Measurements from ENCODE around the gene EIF6. TPM values are rescaled to one million over a fixed set of nuclear protein-coding genes. Genes with fewer than 3 reads are reported as not detected.

Gene EIF6
- total and polyA plus RNA-seq, 2 experiments from 2014 or later = 149 to 215 TPM

DNA sequence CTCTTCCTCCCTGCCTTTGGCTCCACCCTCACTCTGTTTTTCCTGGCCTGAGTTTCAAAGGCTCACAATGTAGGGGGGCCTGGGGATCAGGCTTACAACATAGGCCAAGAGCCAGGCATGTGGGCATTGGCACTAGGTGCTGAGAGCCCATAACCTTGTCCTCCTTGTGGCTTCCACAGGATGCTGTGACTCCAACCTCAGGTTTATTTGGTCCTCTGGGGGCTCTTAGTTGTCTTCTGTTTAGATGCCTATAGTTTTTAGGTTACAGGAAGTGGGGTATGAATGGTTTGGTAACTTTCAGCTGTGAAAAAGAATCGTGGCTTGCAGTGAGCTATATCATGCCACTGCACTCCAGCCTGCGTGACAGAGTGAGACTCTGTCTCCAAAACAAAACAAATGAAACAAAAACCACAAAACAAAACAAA is 32.5 kb downstream of the EIF6 start:
- peaks cover 2% of the 10 kb centered on the region; the same call in 1 of the 2 replicates for H3K9me2 ChIP-seq (ENCODE audit: insufficient read depth)
- DNase-seq (ENCODE audit: low spot score) = no peak
- no peak overlapping the region for H3K27ac Mint-ChIP-seq

DNA sequence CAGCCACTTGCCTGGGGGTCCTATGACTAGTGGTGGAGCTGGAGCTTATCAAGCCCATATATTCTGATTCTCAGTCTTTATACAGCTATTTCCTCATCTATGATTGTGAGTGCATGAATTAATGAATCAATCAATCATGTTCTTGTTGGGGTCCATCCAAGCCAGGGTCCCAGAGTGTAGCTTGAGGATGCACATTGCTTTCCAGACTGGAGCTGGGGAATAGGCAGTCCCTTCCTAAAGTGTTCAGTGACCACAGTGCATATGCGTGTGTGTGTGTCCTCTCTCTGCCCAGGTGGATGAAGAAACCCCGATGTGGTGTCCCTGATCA is 33.0 kb downstream of the EIF6 start:
- Mint-ChIP-seq H3K4me3 (no peak overlapping the region), H3K4me1 (peaks cover 20% of the 10 kb centered on the region), H3K36me3 (ENCODE audit: low read depth) (no peaks in the 10 kb centered on the region), H3K9me3 (no peaks in the 10 kb centered on the region), H3K27me3 (ENCODE audit: insufficient read depth, low read depth, poor library complexity) (peaks cover 6% of the 10 kb centered on the region), H3K27ac (no peak overlapping the region)
- Histone ChIP-seq H3K4me1 (ENCODE audit: insufficient read depth) (0 out of 2 replicates have a peak, but pooled peaks cover 7% of the 10 kb centered on the region), H4K20me1 (replicated peaks; ENCODE audit: insufficient read depth) (no peaks in the 10 kb centered on the region), H3K79me2 (replicated peaks; ENCODE audit: insufficient read depth) (no peaks in the 10 kb centered on the region), H3F3A (replicated peaks; ENCODE audit: low read depth) (0 out of 2 replicates have a peak, but pooled peaks cover 5% of the 10 kb centered on the region), H3K4me3 (no peak overlapping the region), H3K36me3 (ENCODE audit: insufficient read depth) (no peaks in the 10 kb centered on the region), H3K4me2 (no peak overlapping the region), H3K9me2 (ENCODE audit: insufficient read depth) (peaks cover 2% of the 10 kb centered on the region; the same call in 1 of the 2 replicates), H3K27me3 (ENCODE audit: insufficient read depth) (no peaks in the 10 kb centered on the region), H2AFZ (no peak overlapping the region), H3K27ac (ENCODE audit: low read depth) (no peak overlapping the region)
- no peak for DNase-seq (ENCODE audit: low spot score)
- ATAC-seq = no peak
- TF ChIP-seq, protein P1, sequence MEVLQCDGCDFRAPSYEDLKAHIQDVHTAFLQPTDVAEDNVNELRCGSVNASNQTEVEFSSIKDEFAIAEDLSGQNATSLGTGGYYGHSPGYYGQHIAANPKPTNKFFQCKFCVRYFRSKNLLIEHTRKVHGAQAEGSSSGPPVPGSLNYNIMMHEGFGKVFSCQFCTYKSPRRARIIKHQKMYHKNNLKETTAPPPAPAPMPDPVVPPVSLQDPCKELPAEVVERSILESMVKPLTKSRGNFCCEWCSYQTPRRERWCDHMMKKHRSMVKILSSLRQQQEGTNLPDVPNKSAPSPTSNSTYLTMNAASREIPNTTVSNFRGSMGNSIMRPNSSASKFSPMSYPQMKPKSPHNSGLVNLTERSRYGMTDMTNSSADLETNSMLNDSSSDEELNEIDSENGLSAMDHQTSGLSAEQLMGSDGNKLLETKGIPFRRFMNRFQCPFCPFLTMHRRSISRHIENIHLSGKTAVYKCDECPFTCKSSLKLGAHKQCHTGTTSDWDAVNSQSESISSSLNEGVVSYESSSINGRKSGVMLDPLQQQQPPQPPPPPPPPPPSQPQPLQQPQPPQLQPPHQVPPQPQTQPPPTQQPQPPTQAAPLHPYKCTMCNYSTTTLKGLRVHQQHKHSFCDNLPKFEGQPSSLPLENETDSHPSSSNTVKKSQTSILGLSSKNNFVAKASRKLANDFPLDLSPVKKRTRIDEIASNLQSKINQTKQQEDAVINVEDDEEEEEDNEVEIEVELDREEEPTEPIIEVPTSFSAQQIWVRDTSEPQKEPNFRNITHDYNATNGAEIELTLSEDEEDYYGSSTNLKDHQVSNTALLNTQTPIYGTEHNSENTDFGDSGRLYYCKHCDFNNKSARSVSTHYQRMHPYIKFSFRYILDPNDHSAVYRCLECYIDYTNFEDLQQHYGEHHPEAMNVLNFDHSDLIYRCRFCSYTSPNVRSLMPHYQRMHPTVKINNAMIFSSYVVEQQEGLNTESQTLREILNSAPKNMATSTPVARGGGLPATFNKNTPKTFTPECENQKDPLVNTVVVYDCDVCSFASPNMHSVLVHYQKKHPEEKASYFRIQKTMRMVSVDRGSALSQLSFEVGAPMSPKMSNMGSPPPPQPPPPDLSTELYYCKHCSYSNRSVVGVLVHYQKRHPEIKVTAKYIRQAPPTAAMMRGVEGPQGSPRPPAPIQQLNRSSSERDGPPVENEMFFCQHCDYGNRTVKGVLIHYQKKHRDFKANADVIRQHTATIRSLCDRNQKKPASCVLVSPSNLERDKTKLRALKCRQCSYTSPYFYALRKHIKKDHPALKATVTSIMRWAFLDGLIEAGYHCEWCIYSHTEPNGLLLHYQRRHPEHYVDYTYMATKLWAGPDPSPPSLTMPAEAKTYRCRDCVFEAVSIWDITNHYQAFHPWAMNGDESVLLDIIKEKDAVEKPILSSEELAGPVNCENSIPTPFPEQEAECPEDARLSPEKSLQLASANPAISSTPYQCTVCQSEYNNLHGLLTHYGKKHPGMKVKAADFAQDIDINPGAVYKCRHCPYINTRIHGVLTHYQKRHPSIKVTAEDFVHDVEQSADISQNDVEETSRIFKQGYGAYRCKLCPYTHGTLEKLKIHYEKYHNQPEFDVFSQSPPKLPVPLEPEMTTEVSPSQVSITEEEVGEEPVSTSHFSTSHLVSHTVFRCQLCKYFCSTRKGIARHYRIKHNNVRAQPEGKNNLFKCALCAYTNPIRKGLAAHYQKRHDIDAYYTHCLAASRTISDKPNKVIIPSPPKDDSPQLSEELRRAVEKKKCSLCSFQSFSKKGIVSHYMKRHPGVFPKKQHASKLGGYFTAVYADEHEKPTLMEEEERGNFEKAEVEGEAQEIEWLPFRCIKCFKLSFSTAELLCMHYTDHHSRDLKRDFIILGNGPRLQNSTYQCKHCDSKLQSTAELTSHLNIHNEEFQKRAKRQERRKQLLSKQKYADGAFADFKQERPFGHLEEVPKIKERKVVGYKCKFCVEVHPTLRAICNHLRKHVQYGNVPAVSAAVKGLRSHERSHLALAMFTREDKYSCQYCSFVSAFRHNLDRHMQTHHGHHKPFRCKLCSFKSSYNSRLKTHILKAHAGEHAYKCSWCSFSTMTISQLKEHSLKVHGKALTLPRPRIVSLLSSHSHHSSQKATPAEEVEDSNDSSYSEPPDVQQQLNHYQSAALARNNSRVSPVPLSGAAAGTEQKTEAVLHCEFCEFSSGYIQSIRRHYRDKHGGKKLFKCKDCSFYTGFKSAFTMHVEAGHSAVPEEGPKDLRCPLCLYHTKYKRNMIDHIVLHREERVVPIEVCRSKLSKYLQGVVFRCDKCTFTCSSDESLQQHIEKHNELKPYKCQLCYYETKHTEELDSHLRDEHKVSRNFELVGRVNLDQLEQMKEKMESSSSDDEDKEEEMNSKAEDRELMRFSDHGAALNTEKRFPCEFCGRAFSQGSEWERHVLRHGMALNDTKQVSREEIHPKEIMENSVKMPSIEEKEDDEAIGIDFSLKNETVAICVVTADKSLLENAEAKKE (CRISPR knock-in tag; IDR thresholded peaks at IDR 0.05) = no peak
- TF ChIP-seq, protein P2, sequence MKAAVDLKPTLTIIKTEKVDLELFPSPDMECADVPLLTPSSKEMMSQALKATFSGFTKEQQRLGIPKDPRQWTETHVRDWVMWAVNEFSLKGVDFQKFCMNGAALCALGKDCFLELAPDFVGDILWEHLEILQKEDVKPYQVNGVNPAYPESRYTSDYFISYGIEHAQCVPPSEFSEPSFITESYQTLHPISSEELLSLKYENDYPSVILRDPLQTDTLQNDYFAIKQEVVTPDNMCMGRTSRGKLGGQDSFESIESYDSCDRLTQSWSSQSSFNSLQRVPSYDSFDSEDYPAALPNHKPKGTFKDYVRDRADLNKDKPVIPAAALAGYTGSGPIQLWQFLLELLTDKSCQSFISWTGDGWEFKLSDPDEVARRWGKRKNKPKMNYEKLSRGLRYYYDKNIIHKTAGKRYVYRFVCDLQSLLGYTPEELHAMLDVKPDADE (IDR thresholded peaks at IDR 0.05) = no peak
- TF ChIP-seq STAT1 (IDR thresholded peaks at IDR 0.05; ENCODE audit: unreplicated experiment) = no peak
- TF ChIP-seq CREB1 (CRISPR knock-in tag; IDR thresholded peaks at IDR 0.05; ENCODE audit: low read depth) = no peak

More for the DNA sequence above, 32.5 kb downstream of the EIF6 start:
- no peak overlapping the region for H2AFZ ChIP-seq
- 0 out of 2 replicates have a peak, but pooled peaks cover 7% of the 10 kb centered on the region for H3K4me1 ChIP-seq (ENCODE audit: insufficient read depth)
- no peak for ATAC-seq
- no peak overlapping the region for H3K4me3 ChIP-seq
- no peak overlapping the region for H3K4me3 Mint-ChIP-seq
- TF ChIP-seq, protein P2 (IDR thresholded peaks at IDR 0.05) = no peak
- TF ChIP-seq, protein P3, sequence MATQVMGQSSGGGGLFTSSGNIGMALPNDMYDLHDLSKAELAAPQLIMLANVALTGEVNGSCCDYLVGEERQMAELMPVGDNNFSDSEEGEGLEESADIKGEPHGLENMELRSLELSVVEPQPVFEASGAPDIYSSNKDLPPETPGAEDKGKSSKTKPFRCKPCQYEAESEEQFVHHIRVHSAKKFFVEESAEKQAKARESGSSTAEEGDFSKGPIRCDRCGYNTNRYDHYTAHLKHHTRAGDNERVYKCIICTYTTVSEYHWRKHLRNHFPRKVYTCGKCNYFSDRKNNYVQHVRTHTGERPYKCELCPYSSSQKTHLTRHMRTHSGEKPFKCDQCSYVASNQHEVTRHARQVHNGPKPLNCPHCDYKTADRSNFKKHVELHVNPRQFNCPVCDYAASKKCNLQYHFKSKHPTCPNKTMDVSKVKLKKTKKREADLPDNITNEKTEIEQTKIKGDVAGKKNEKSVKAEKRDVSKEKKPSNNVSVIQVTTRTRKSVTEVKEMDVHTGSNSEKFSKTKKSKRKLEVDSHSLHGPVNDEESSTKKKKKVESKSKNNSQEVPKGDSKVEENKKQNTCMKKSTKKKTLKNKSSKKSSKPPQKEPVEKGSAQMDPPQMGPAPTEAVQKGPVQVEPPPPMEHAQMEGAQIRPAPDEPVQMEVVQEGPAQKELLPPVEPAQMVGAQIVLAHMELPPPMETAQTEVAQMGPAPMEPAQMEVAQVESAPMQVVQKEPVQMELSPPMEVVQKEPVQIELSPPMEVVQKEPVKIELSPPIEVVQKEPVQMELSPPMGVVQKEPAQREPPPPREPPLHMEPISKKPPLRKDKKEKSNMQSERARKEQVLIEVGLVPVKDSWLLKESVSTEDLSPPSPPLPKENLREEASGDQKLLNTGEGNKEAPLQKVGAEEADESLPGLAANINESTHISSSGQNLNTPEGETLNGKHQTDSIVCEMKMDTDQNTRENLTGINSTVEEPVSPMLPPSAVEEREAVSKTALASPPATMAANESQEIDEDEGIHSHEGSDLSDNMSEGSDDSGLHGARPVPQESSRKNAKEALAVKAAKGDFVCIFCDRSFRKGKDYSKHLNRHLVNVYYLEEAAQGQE (IDR thresholded peaks at IDR 0.05; ENCODE audit: unreplicated experiment) = no peak
- H3K27me3 ChIP-seq (ENCODE audit: insufficient read depth) = no peaks in the 10 kb centered on the region
- H3K36me3 ChIP-seq (ENCODE audit: insufficient read depth) = no peaks in the 10 kb centered on the region
- no peaks in the 10 kb centered on the region for H4K20me1 ChIP-seq (replicated peaks; ENCODE audit: insufficient read depth)
- peak overlapping the region; percentile 69; the same call in 1 of the 2 replicates for H3K27ac ChIP-seq (ENCODE audit: low read depth)
- 0 out of 2 replicates have a peak, but pooled peaks cover 5% of the 10 kb centered on the region for H3F3A ChIP-seq (replicated peaks; ENCODE audit: low read depth)
- H3K4me1 Mint-ChIP-seq = peaks cover 20% of the 10 kb centered on the region
- no peaks in the 10 kb centered on the region for H3K79me2 ChIP-seq (replicated peaks; ENCODE audit: insufficient read depth)
- H3K4me2 ChIP-seq = no peak overlapping the region
- H3K27me3 Mint-ChIP-seq (ENCODE audit: insufficient read depth, low read depth, poor library complexity) = peaks cover 6% of the 10 kb centered on the region
- H3K36me3 Mint-ChIP-seq (ENCODE audit: low read depth) = no peaks in the 10 kb centered on the region
- no peaks in the 10 kb centered on the region for H3K9me3 Mint-ChIP-seq
